GM12878 (cell line): Measurements from ENCODE around the gene IL3. TPM values are rescaled to one million over a fixed set of nuclear protein-coding genes. Genes with fewer than 3 reads are reported as not detected.

ENCODE experiments used
- ATAC-seq: fragments of 200-7000 bp; cut with Tn5 transposase; 3 replicates; pipeline ENCODE4 v1.9.1; 2020; ENCODE audit warnings: mild to moderate bottlenecking, moderate library complexity
- BruUV-seq: library from RNA; stranded (reverse); fragments of 400-500 nt; replicated peaks from 2 replicates; lab custom pipeline; 2021; lab: Mats Ljungman, UMichigan
- CTCF ChIA-PET: fragments of 300-600 bp; sonication (Branson Sonifier 250); formaldehyde crosslinking; extraction: SDS; loops from one replicate; lab custom pipeline; 2021; ENCODE audit warnings: inconsistent platforms; lab: Yijun Ruan, JAX
- POLR2A ChIA-PET: fragments of 350-600 bp; formaldehyde crosslinking; extraction: SDS; loops from one replicate; lab custom pipeline; 2021; ENCODE audit warnings: inconsistent platforms; lab: Charles Lee
- RAD21 ChIA-PET: fragments of 300-600 bp; sonication (Branson Sonifier 250); formaldehyde crosslinking; loops from one replicate; lab custom pipeline; 2023; ENCODE audit warnings: antibody characterized with exemption; ENCODE audit not compliant: unreplicated experiment; lab: Charles Lee
- SMC1A ChIA-PET: fragments of 300-600 bp; sonication (Branson Sonifier 250); formaldehyde crosslinking; loops from one replicate; lab custom pipeline; 2023; ENCODE audit not compliant: unreplicated experiment, uncharacterized antibody; lab: Charles Lee
- DNase-seq: peaks from one replicate; pipeline ENCODE4 v3.0.0-alpha.2; 2011; ENCODE audit warnings: low read depth, low spot score
- FAIRE-seq: peaks from 3 replicates; lab custom pipeline; 2011; peaks lifted over from hg19 to GRCh38; lab: Jason Lieb, UNC
- H2AFZ ChIP-seq: 2 replicates; pipeline ENCODE4 v1.6.0; 2011; ENCODE audit warnings: low read depth, low read length, control low read depth; ENCODE audit not compliant: control insufficient read depth
- H3K27ac ChIP-seq: 2 replicates; pipeline ENCODE4 v1.5.1; 2011; ENCODE audit warnings: control low read depth; ENCODE audit not compliant: control insufficient read depth, insufficient read depth
- H3K27me3 ChIP-seq, 2 experiments: replicated peaks in 1 of 2; 2 replicates each; pipeline versions ENCODE4 v1.6.0 to v1.6.1; 2011; ENCODE audit warnings: low read length in 1 of 2; ENCODE audit not compliant: control insufficient read depth in 2 of 2, insufficient read depth in 2 of 2
- H3K36me3 ChIP-seq, 2 experiments: 2 replicates each; pipeline ENCODE4 v1.5.1; 2011; ENCODE audit warnings: low read length in 1 of 2; ENCODE audit not compliant: control insufficient read depth in 2 of 2, insufficient read depth in 2 of 2
- H3K4me1 ChIP-seq: 2 replicates; pipeline ENCODE4 v1.6.1; 2011; ENCODE audit warnings: mild to moderate bottlenecking, low read length, moderate library complexity, mixed read lengths; ENCODE audit not compliant: control insufficient read depth, insufficient read depth
- H3K4me2 ChIP-seq: 2 replicates; pipeline ENCODE4 v1.6.0; 2011; ENCODE audit warnings: control low read depth; ENCODE audit not compliant: control insufficient read depth, insufficient read depth
- H3K4me3 ChIP-seq: fragments of 200-600 bp; sonication (generic); 2 replicates; pipeline ENCODE4 v1.5.1; 2016
- H3K79me2 ChIP-seq: 2 replicates; pipeline ENCODE4 v1.6.0; 2011; ENCODE audit warnings: low read length; ENCODE audit not compliant: control insufficient read depth, insufficient read depth
- H3K9ac ChIP-seq: 2 replicates; pipeline ENCODE4 v1.8.0; 2011; ENCODE audit warnings: low read length, control low read depth, mixed read lengths; ENCODE audit not compliant: control insufficient read depth, insufficient read depth
- H3K9me3 ChIP-seq: replicated peaks from 3 replicates; pipeline ENCODE4 v1.5.1; 2011; ENCODE audit warnings: mild to moderate bottlenecking, low read length; ENCODE audit not compliant: control insufficient read depth, insufficient read depth
- H4K20me1 ChIP-seq: 2 replicates; pipeline ENCODE4 v1.6.0; 2011; ENCODE audit not compliant: control insufficient read depth, insufficient read depth
- BACH1 ChIP-seq: fragments of 450-650 bp; IDR thresholded peaks from 2 replicates; pipeline ENCODE4 v1.6.1; 2017; ENCODE audit warnings: mild to moderate bottlenecking, borderline replicate concordance
- BCL11A ChIP-seq: IDR thresholded peaks from 2 replicates; pipeline ENCODE4 v1.6.1; 2011; ENCODE audit warnings: low read depth, low read length
- CBX5 ChIP-seq: sonication (generic); IDR thresholded peaks from 2 replicates; pipeline ENCODE4 v1.6.1; 2016; ENCODE audit warnings: low read depth, moderate library complexity, mild to moderate bottlenecking, inconsistent platforms
- HCFC1 ChIP-seq: fragments of 150-350 bp; IDR thresholded peaks from 2 replicates; pipeline ENCODE4 v1.6.1; 2014; ENCODE audit warnings: low read length
- IKZF2 ChIP-seq, 2 experiments: fragments of 450-650 bp; IDR thresholded peaks; 2 replicates each; pipeline ENCODE4 v1.6.1; 2017; ENCODE audit warnings: mild to moderate bottlenecking in 2 of 2, moderate library complexity in 2 of 2
- JUNB ChIP-seq: IDR thresholded peaks from 2 replicates; pipeline ENCODE4 v1.6.1; 2016; ENCODE audit warnings: antibody characterized with exemption, mild to moderate bottlenecking
- MTA2 ChIP-seq: fragments of 450-650 bp; IDR thresholded peaks from 2 replicates; pipeline ENCODE4 v1.6.1; 2016; ENCODE audit warnings: low read depth, mild to moderate bottlenecking, moderate library complexity
- PAX5 ChIP-seq: IDR thresholded peaks from 2 replicates; pipeline ENCODE4 v1.6.1; 2011; ENCODE audit warnings: low read depth, low read length, borderline replicate concordance
- PAX8 ChIP-seq: fragments of 450-650 bp; IDR thresholded peaks from 2 replicates; pipeline ENCODE4 v1.6.1; 2017; ENCODE audit warnings: mild to moderate bottlenecking, moderate library complexity
- RUNX3 ChIP-seq: IDR thresholded peaks from 2 replicates; pipeline ENCODE4 v1.6.1; 2012; ENCODE audit warnings: low read length, inconsistent platforms
- SREBF2 ChIP-seq: IDR thresholded peaks from 2 replicates; pipeline ENCODE4 v1.6.1; 2012; ENCODE audit warnings: mild to moderate bottlenecking, low read length
- SRF ChIP-seq, 2 experiments: IDR thresholded peaks; 2 replicates each; pipeline ENCODE4 v1.6.1; 2011; ENCODE audit warnings: low read depth in 2 of 2, low read length in 2 of 2, mild to moderate bottlenecking in 1 of 2, moderate library complexity in 1 of 2
- STAT1 ChIP-seq: fragments of 450-650 bp; conservative IDR thresholded peaks from 2 replicates; pipeline ENCODE4 v1.6.1; 2014; ENCODE audit warnings: antibody characterized with exemption, mild to moderate bottlenecking
- TCF7 ChIP-seq: IDR thresholded peaks from 2 replicates; pipeline ENCODE4 v1.6.1; 2014; ENCODE audit warnings: antibody characterized with exemption, borderline replicate concordance
- YY1 ChIP-seq: IDR thresholded peaks from 2 replicates; pipeline ENCODE4 v1.6.1; 2011; ENCODE audit warnings: low read depth, mild to moderate bottlenecking, low read length
- WGBS: methylation state at CpG from one replicate; pipeline ENCODE4 v1.1.6; 2016; ENCODE audit warnings: low lambda C conversion rate; ENCODE audit not compliant: insufficient replicate concordance, insufficient coverage; ENCODE audit errors: missing lambda C conversion rate; 5-methylcytosine and 5-hydroxymethylcytosine counted together
- in situ Hi-C: fragments of 300-500 bp; cut with MboI; formaldehyde crosslinking; loops from 9 replicates; pipeline ENCODE4 v1.14.3; 2018; ENCODE audit warnings: mixed read lengths
- intact Hi-C: fragments of 100-400 bp; cut with micrococcal nuclease; formaldehyde crosslinking; loops from one replicate; pipeline ENCODE4 v1.14.2; 2022; ENCODE audit not compliant: unreplicated experiment
- polyA plus RNA-seq, 11 experiments: library from polyadenylated mRNA; depleted of rRNA in 4 of 11; unstranded in 6 of 11; stranded (reverse) in 5 of 11; fragments of >200 nt; fragmentation: Nextera tagmentation in 4 of 11; fragmentation: Illumina TruSeq in 1 of 11; extraction: Ambion mirVana in 4 of 11; extraction: Trizol in 1 of 11; gene quantifications; 1 replicate in 1 of 11; 2 replicates in 10 of 11; pipeline versions ENCODE4 v1.2.1 to v1.2.3, GENCODE V29; 2011 to 2016; ENCODE audit warnings: inconsistent platforms in 2 of 11, missing spikeins in 2 of 11, low read depth in 1 of 11
- total RNA-seq, 4 experiments: library from RNA; depleted of rRNA in 3 of 4; stranded (reverse); fragments of >200 nt in 3 of 4; fragmentation: Illumina TruSeq in 1 of 4; extraction: Trizol in 1 of 4; gene quantifications; 2 replicates each; pipeline versions ENCODE4 v1.2.1 to v1.2.3, GENCODE V29; 2013 to 2021
- TF ChIP-seq, protein P1 (sequence below): fragments of 150-350 bp; IDR thresholded peaks from 2 replicates; pipeline ENCODE4 v1.6.1; 2016; ENCODE audit warnings: low read depth, low read length
- TF ChIP-seq, protein P2 (sequence below): fragments of 450-650 bp; IDR thresholded peaks from 2 replicates; pipeline ENCODE4 v1.6.1; 2017; ENCODE audit warnings: antibody characterized with exemption, mild to moderate bottlenecking, moderate library complexity
- TF ChIP-seq, protein P3 (sequence below): fragments of 450-650 bp; IDR thresholded peaks from 2 replicates; pipeline ENCODE4 v1.6.1; 2018; ENCODE audit warnings: borderline replicate concordance, mild to moderate bottlenecking; ENCODE audit not compliant: partially characterized antibody

Gene IL3
- total and polyA plus RNA-seq, 10 of the 15 experiments (the other 5 are each of a cell fraction or from before 2014, with no cell fraction given), result not detected

DNA sequence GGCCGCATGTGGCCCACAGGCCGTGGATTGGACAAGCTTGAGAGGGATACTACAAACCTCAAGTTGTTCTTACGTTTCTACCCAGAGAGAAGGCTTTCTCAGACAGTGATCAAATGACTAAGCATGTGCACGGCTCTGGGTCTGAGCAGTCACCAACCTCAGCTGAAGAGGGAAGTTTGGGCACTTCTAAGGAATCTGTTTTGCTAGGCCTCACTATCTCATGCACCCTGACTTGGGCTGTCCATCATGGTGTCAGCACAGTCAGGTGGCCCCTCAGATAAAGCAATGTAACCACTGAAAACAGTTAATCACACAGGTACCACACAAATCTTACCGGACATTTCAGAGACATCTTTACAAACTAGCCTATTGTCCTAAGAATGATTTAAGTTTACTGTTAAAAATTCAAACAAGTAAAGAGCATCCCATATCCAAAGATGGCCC is 37.7 kb downstream of the IL3 start:
- ChIA-PET SMC1A (interaction anchor here (1.3 to 1.4 kb wide), 2 partner anchors 18 to 82 kb away, joined by 4 to 7 read pairs; no protein-coding TSS in a partner anchor), POLR2A (interaction anchor here (1.1 kb wide), 1 partner anchor 11 kb away, joined by 4 read pairs; no protein-coding TSS in a partner anchor), CTCF (interaction anchor here (1.3 kb wide), 1 partner anchor 81 kb away, joined by 4 read pairs; no protein-coding TSS in a partner anchor), RAD21 (interaction anchor here (1.2 kb wide), 1 partner anchor 35 kb away, joined by 4 read pairs; no protein-coding TSS in a partner anchor)
- Histone ChIP-seq H3K27me3 (no peaks in the 10 kb centered on the region), H3K36me3 (no peaks in the 10 kb centered on the region), H3K79me2 (no peaks in the 10 kb centered on the region), H4K20me1 (no peaks in the 10 kb centered on the region), H2AFZ (no peak overlapping the region), H3K9me3 (no peaks in the 10 kb centered on the region), H3K4me1 (peaks cover 69% of the 10 kb centered on the region), H3K27ac (no peak overlapping the region), H3K4me3 (no peak overlapping the region), H3K4me2 (peak overlapping the region; percentile 14; the same call in 1 of the 2 replicates), H3K9ac (no peak overlapping the region)
- intact Hi-C loops, result no loop called here
- in situ Hi-C loops, result no loop called here
- WGBS, result 45% methylated on average over 5 of the region's 5 CpGs
- ATAC-seq, result peak; percentile 13
- BruUV-seq, result no TSS peak
- peak; percentile 21 for DNase-seq
- FAIRE-seq, result no peak
- no peak for TF ChIP-seq CBX5
- TF ChIP-seq SRF (IDR thresholded peaks at IDR 0.05; ENCODE audit: low read depth in 2 of 2, low read length in 2 of 2), result no peak
- TF ChIP-seq, protein P1, sequence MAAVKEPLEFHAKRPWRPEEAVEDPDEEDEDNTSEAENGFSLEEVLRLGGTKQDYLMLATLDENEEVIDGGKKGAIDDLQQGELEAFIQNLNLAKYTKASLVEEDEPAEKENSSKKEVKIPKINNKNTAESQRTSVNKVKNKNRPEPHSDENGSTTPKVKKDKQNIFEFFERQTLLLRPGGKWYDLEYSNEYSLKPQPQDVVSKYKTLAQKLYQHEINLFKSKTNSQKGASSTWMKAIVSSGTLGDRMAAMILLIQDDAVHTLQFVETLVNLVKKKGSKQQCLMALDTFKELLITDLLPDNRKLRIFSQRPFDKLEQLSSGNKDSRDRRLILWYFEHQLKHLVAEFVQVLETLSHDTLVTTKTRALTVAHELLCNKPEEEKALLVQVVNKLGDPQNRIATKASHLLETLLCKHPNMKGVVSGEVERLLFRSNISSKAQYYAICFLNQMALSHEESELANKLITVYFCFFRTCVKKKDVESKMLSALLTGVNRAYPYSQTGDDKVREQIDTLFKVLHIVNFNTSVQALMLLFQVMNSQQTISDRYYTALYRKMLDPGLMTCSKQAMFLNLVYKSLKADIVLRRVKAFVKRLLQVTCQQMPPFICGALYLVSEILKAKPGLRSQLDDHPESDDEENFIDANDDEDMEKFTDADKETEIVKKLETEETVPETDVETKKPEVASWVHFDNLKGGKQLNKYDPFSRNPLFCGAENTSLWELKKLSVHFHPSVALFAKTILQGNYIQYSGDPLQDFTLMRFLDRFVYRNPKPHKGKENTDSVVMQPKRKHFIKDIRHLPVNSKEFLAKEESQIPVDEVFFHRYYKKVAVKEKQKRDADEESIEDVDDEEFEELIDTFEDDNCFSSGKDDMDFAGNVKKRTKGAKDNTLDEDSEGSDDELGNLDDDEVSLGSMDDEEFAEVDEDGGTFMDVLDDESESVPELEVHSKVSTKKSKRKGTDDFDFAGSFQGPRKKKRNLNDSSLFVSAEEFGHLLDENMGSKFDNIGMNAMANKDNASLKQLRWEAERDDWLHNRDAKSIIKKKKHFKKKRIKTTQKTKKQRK, result no peak
- TF ChIP-seq TCF7, result no peak
- no peak for TF ChIP-seq YY1
- TF ChIP-seq MTA2, result no peak
- no peak for TF ChIP-seq HCFC1
- TF ChIP-seq BCL11A, result no peak
- no peak for TF ChIP-seq SREBF2
- TF ChIP-seq BACH1, result no peak
- TF ChIP-seq IKZF2 (IDR thresholded peaks at IDR 0.05), result 0 out of 4 replicates have a peak, but pooled peaks have one; percentile 16 to 29
- TF ChIP-seq RUNX3, result no peak
- TF ChIP-seq, protein P2, sequence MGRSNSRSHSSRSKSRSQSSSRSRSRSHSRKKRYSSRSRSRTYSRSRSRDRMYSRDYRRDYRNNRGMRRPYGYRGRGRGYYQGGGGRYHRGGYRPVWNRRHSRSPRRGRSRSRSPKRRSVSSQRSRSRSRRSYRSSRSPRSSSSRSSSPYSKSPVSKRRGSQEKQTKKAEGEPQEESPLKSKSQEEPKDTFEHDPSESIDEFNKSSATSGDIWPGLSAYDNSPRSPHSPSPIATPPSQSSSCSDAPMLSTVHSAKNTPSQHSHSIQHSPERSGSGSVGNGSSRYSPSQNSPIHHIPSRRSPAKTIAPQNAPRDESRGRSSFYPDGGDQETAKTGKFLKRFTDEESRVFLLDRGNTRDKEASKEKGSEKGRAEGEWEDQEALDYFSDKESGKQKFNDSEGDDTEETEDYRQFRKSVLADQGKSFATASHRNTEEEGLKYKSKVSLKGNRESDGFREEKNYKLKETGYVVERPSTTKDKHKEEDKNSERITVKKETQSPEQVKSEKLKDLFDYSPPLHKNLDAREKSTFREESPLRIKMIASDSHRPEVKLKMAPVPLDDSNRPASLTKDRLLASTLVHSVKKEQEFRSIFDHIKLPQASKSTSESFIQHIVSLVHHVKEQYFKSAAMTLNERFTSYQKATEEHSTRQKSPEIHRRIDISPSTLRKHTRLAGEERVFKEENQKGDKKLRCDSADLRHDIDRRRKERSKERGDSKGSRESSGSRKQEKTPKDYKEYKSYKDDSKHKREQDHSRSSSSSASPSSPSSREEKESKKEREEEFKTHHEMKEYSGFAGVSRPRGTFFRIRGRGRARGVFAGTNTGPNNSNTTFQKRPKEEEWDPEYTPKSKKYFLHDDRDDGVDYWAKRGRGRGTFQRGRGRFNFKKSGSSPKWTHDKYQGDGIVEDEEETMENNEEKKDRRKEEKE, result no peak
- no peak for TF ChIP-seq STAT1
- TF ChIP-seq PAX5, result 0 out of 2 replicates have a peak, but pooled peaks have one; percentile 33
- TF ChIP-seq PAX8, result no peak
- TF ChIP-seq JUNB, result peak; percentile 65
- TF ChIP-seq, protein P3, sequence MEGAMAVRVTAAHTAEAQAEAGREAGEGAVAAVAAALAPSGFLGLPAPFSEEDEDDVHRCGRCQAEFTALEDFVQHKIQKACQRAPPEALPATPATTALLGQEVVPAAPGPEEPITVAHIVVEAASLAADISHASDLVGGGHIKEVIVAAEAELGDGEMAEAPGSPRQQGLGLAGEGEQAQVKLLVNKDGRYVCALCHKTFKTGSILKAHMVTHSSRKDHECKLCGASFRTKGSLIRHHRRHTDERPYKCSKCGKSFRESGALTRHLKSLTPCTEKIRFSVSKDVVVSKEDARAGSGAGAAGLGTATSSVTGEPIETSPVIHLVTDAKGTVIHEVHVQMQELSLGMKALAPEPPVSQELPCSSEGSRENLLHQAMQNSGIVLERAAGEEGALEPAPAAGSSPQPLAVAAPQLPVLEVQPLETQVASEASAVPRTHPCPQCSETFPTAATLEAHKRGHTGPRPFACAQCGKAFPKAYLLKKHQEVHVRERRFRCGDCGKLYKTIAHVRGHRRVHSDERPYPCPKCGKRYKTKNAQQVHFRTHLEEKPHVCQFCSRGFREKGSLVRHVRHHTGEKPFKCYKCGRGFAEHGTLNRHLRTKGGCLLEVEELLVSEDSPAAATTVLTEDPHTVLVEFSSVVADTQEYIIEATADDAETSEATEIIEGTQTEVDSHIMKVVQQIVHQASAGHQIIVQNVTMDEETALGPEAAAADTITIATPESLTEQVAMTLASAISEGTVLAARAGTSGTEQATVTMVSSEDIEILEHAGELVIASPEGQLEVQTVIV, result no peak
